Measurements from ENCODE around the gene RGSL1. TPM values are rescaled to one million over a fixed set of nuclear protein-coding genes. Genes with fewer than 3 reads are reported as not detected.

Gene RGSL1
- total and polyA plus RNA-seq, 2 experiments from 2014 or later: not detected

DNA sequence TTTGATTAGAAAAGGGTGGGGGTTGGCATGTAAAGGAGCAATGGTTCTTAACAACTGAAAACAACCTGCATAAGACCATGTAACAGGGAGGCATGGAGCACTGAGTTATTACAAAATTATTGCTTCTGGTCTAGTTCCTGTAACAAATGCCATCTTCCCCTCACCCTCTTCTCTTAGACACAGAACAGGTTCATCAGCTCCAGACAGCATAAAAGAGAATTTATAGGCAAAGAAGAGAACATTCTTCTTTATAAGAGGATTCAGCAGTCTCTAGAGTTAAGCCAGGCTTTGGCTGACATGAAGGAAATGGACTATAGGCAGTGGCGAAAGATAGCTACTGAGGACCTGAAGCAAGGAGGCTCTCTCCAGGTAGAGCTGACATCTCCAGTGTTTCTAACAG, 38.9 kb downstream of the RGSL1 start:
- H2AFZ ChIP-seq: no peak overlapping the region
- H3K4me3 ChIP-seq: no peak overlapping the region
- H3K9me3 ChIP-seq (ENCODE audit: low read depth): no peaks in the 10 kb centered on the region
- H3K27me3 ChIP-seq (replicated peaks; ENCODE audit: insufficient read depth): no peaks in the 10 kb centered on the region; the same call in 1 of the 2 replicates
- in situ Hi-C loops (cut with MboI): no loop called here
- no peaks in the 10 kb centered on the region for H4K20me1 ChIP-seq (ENCODE audit: insufficient read depth)
- no peaks in the 10 kb centered on the region for H3K4me1 ChIP-seq (ENCODE audit: insufficient read depth)
- no peak overlapping the region for H3K27ac ChIP-seq
- H3F3A ChIP-seq (ENCODE audit: insufficient read depth): no peaks in the 10 kb centered on the region
- no peak overlapping the region for H3K9ac ChIP-seq
- TF ChIP-seq EZH2phosphoT487 (IDR thresholded peaks at IDR 0.05; ENCODE audit: insufficient read depth, low read depth) (no peak), EZH2 (IDR thresholded peaks at IDR 0.05; ENCODE audit: insufficient read depth, poor library complexity, severe bottlenecking) (no peak)
- WGBS, 2 experiments (ENCODE audit: low coverage in 1 of 2, low lambda C conversion rate in 2 of 2, missing lambda C conversion rate in 2 of 2): 85 to 86% methylated on average over 1 of the region's 1 CpG
- no peaks in the 10 kb centered on the region for H3K79me2 ChIP-seq (ENCODE audit: insufficient read depth)
- DNase-seq: no peak
- H3K4me2 ChIP-seq (ENCODE audit: unreplicated experiment): no peak overlapping the region
- H3K9me2 ChIP-seq (ENCODE audit: insufficient read depth): no peaks in the 10 kb centered on the region
- H3K36me3 ChIP-seq (ENCODE audit: low read depth): no peaks in the 10 kb centered on the region

DNA sequence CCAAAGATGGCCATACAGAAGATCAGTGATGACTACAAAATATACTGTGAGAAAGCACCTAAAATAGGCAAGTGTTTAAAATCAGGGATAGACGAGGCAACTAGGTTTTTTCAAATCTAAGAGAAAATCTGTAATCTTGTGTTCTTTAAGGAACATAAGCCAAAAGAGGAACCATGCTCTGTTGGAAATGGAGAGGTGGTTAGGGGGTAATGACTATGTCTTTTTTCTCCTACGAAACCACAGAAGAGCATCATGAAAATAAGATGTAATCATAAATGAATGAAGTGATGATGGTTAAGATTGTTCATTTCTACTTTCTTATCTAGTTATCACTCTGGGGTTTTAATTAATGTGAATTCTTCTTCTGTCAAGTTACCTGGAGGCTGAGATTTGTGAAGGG, 43.1 kb downstream of the RGSL1 start:
- Histone ChIP-seq H2AFZ (no peak overlapping the region), H3K36me3 (ENCODE audit: low read depth) (no peaks in the 10 kb centered on the region), H3K9me3 (ENCODE audit: low read depth) (no peaks in the 10 kb centered on the region), H3K9ac (no peak overlapping the region), H3K27me3 (replicated peaks; ENCODE audit: insufficient read depth) (no peaks in the 10 kb centered on the region), H3K4me2 (ENCODE audit: unreplicated experiment) (no peak overlapping the region), H3K9me2 (ENCODE audit: insufficient read depth) (no peaks in the 10 kb centered on the region), H3K79me2 (ENCODE audit: insufficient read depth) (no peaks in the 10 kb centered on the region), H4K20me1 (ENCODE audit: insufficient read depth) (no peaks in the 10 kb centered on the region), H3F3A (ENCODE audit: insufficient read depth) (no peaks in the 10 kb centered on the region), H3K27ac (no peak overlapping the region), H3K4me1 (ENCODE audit: insufficient read depth) (no peaks in the 10 kb centered on the region), H3K4me3 (no peak overlapping the region)
- TF ChIP-seq EZH2phosphoT487 (IDR thresholded peaks at IDR 0.05; ENCODE audit: insufficient read depth, low read depth) (no peak), EZH2 (IDR thresholded peaks at IDR 0.05; ENCODE audit: insufficient read depth, poor library complexity, severe bottlenecking) (no peak)
- no peak for DNase-seq
- WGBS, 2 experiments (ENCODE audit: low coverage in 1 of 2, low lambda C conversion rate in 2 of 2, missing lambda C conversion rate in 2 of 2): 33 to 38% methylated on average over 2 of the region's 2 CpGs
- in situ Hi-C loops (cut with MboI): no loop called here

GRCh38 chr1:182495002-182495401, 45.1 kb downstream of the RGSL1 start:
- Histone ChIP-seq H3K27me3 (replicated peaks; ENCODE audit: insufficient read depth) (no peaks in the 10 kb centered on the region), H3K9me2 (ENCODE audit: insufficient read depth) (no peaks in the 10 kb centered on the region), H3K36me3 (ENCODE audit: low read depth) (no peaks in the 10 kb centered on the region), H3K9me3 (ENCODE audit: low read depth) (no peaks in the 10 kb centered on the region), H3K9ac (no peak overlapping the region), H4K20me1 (ENCODE audit: insufficient read depth) (no peaks in the 10 kb centered on the region), H2AFZ (no peak overlapping the region), H3K4me1 (ENCODE audit: insufficient read depth) (no peaks in the 10 kb centered on the region), H3K27ac (no peak overlapping the region), H3K4me2 (ENCODE audit: unreplicated experiment) (no peak overlapping the region), H3F3A (ENCODE audit: insufficient read depth) (no peaks in the 10 kb centered on the region), H3K79me2 (ENCODE audit: insufficient read depth) (no peaks in the 10 kb centered on the region), H3K4me3 (no peak overlapping the region)
- DNase-seq: no peak
- in situ Hi-C loops (cut with MboI): no loop called here
- TF ChIP-seq EZH2 (IDR thresholded peaks at IDR 0.05; ENCODE audit: insufficient read depth, poor library complexity, severe bottlenecking): no peak
- TF ChIP-seq EZH2phosphoT487 (IDR thresholded peaks at IDR 0.05; ENCODE audit: insufficient read depth, low read depth): no peak

- Histone ChIP-seq H4K20me1 (ENCODE audit: insufficient read depth) (no peaks in the 10 kb centered on the region), H3K9me3 (ENCODE audit: low read depth) (no peaks in the 10 kb centered on the region), H3K4me3 (no peak overlapping the region), H3F3A (ENCODE audit: insufficient read depth) (no peaks in the 10 kb centered on the region), H3K79me2 (ENCODE audit: insufficient read depth) (no peaks in the 10 kb centered on the region), H3K9ac (no peak overlapping the region), H3K4me2 (ENCODE audit: unreplicated experiment) (no peak overlapping the region), H3K27me3 (replicated peaks; ENCODE audit: insufficient read depth) (no peaks in the 10 kb centered on the region), H3K4me1 (ENCODE audit: insufficient read depth) (no peaks in the 10 kb centered on the region), H3K36me3 (ENCODE audit: low read depth) (no peaks in the 10 kb centered on the region), H3K9me2 (ENCODE audit: insufficient read depth) (no peaks in the 10 kb centered on the region), H3K27ac (no peak overlapping the region), H2AFZ (no peak overlapping the region)
- in situ Hi-C loops (cut with MboI): no loop called here
- TF ChIP-seq EZH2 (IDR thresholded peaks at IDR 0.05; ENCODE audit: insufficient read depth, poor library complexity, severe bottlenecking) (no peak), EZH2phosphoT487 (IDR thresholded peaks at IDR 0.05; ENCODE audit: insufficient read depth, low read depth) (no peak)
- DNase-seq: no peak
These were observed 45.7 kb downstream of the RGSL1 start for GRCh38 chr1:182495693-182496092.

GRCh38 chr1:182507685-182508084, 57.7 kb downstream of the RGSL1 start:
- Histone ChIP-seq H3K9me3 (ENCODE audit: low read depth) (no peaks in the 10 kb centered on the region), H3K4me2 (ENCODE audit: unreplicated experiment) (no peak overlapping the region), H3K4me1 (ENCODE audit: insufficient read depth) (no peaks in the 10 kb centered on the region), H3K4me3 (no peak overlapping the region), H4K20me1 (ENCODE audit: insufficient read depth) (no peaks in the 10 kb centered on the region), H3F3A (ENCODE audit: insufficient read depth) (no peaks in the 10 kb centered on the region), H3K9ac (no peak overlapping the region), H3K36me3 (ENCODE audit: low read depth) (no peaks in the 10 kb centered on the region), H3K79me2 (ENCODE audit: insufficient read depth) (no peaks in the 10 kb centered on the region), H3K27ac (no peak overlapping the region), H3K9me2 (ENCODE audit: insufficient read depth) (no peaks in the 10 kb centered on the region), H3K27me3 (replicated peaks; ENCODE audit: insufficient read depth) (no peaks in the 10 kb centered on the region), H2AFZ (no peak overlapping the region)
- in situ Hi-C loops (cut with MboI): no loop called here
- 20 to 35% methylated on average over 3 of the region's 3 CpGs for WGBS, 2 experiments (ENCODE audit: low coverage in 1 of 2, low lambda C conversion rate in 2 of 2, missing lambda C conversion rate in 2 of 2)
- no peak for DNase-seq
- TF ChIP-seq EZH2phosphoT487 (IDR thresholded peaks at IDR 0.05; ENCODE audit: insufficient read depth, low read depth) (no peak), EZH2 (IDR thresholded peaks at IDR 0.05; ENCODE audit: insufficient read depth, poor library complexity, severe bottlenecking) (no peak)

All from GM23248 (cell line).